HG02642 (cell line): Measurements from ENCODE around the gene METTL15.
"Not testable (repeated sequence)": the region's sequence is repeated elsewhere in the genome, so short reads cannot be mapped to it uniquely, and the experiment has no call there.

ENCODE experiments used
- ATAC-seq: cut with Tn5 transposase; IDR thresholded peaks from one replicate; pipeline ENCODE4 v1.9.1; 2021; ENCODE audit warnings: mild to moderate bottlenecking; ENCODE audit not compliant: unreplicated experiment, poor library complexity

METTL15 gene

DNA sequence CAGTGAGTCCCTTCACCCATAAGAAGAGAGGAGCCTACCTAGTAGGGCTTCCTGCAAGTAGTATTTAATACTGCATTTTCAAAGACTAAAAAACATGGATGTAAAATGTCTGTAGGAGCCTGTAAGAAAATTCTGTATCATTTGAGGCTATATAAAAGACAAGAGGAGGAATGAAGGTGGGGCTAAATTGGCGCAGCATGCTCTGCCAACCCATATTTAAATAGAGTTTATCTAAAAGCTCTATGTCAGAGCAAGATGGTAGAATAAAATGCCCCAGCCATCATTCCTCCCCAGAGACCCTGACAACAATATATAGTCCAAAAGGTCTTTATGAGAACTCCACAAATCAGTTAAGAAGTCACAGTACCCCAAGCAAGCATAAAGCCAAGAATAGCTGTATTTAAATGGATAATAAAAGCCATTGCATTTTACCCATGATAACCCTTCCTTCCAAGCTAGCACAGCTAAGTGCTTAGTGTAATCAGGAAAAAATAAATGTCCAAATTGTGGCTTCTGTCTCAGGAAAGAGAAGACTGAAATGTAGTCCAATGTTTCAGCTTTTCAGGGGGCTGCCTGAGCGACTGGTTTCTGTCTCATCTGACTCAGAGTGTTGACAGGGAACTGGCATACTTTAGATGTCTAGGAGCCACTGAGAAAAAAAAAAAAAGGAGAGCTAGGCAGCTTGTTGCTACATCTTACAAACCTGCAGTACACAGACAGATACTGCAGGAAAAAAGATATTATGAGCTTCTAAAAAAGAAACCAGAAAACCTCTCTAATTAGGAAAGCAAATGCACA lies 258.6 kb downstream of the METTL15 start:
- ATAC-seq: no peak

DNA sequence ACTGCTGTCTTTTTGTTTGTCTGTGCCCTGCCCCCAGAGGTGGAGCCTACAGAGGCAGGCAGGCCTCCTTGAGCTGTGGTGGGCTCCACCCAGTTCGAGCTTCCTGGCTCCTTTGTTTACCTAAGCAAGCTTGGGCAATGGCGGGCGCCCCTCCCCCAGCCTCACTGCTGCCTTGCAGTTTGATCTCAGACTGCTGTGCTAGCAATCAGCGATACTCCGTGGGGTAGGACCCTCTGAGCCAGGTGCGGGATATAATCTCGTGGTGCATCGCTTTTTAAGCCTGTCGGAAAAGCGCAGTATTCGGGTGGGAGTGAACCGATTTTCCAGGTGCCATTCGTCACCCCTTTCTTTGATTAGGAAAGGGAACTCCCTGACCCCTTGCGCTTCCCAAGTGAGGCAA lies 269.9 kb downstream of the METTL15 start:
- ATAC-seq: not testable (repeated sequence)
